Measurements from ENCODE around the gene LRG1. TPM values are rescaled to one million over a fixed set of nuclear protein-coding genes. Genes with fewer than 3 reads are reported as not detected.

Gene LRG1, protein sequence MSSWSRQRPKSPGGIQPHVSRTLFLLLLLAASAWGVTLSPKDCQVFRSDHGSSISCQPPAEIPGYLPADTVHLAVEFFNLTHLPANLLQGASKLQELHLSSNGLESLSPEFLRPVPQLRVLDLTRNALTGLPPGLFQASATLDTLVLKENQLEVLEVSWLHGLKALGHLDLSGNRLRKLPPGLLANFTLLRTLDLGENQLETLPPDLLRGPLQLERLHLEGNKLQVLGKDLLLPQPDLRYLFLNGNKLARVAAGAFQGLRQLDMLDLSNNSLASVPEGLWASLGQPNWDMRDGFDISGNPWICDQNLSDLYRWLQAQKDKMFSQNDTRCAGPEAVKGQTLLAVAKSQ
- total RNA-seq = 14.9 TPM
- long read RNA-seq, transcript LRG1-201 (2 exons, 3,036 nt) = major isoform, 40 of 40 reads
- long read RNA-seq, partial matches to known transcripts = 0 of 40 reads
- long read RNA-seq, other reads (novel, unspliced or antisense) = 0 of 40 reads

- H3K4me1 ChIP-seq = peaks cover 11% of the 10 kb centered on the region
- peaks cover 6% of the 10 kb centered on the region for H3K27me3 ChIP-seq (ENCODE audit: low read depth)
- H3K4me3 ChIP-seq = peak within 1 kb of the TSS; percentile 38
- peaks cover 6% of the 10 kb centered on the region for H3K9me3 ChIP-seq
- DNase-seq (peak; percentile 88), ATAC-seq (peak; percentile 91 to 92)
- TF ChIP-seq, protein P1, sequence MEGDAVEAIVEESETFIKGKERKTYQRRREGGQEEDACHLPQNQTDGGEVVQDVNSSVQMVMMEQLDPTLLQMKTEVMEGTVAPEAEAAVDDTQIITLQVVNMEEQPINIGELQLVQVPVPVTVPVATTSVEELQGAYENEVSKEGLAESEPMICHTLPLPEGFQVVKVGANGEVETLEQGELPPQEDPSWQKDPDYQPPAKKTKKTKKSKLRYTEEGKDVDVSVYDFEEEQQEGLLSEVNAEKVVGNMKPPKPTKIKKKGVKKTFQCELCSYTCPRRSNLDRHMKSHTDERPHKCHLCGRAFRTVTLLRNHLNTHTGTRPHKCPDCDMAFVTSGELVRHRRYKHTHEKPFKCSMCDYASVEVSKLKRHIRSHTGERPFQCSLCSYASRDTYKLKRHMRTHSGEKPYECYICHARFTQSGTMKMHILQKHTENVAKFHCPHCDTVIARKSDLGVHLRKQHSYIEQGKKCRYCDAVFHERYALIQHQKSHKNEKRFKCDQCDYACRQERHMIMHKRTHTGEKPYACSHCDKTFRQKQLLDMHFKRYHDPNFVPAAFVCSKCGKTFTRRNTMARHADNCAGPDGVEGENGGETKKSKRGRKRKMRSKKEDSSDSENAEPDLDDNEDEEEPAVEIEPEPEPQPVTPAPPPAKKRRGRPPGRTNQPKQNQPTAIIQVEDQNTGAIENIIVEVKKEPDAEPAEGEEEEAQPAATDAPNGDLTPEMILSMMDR (IDR thresholded peaks at IDR 0.05) = no peak
- peak within 1 kb of the TSS; percentile 67 for H3K27ac ChIP-seq
- intact Hi-C loops (cut with DNase I) = no loop called here
- no peaks in the 10 kb centered on the region for H3K36me3 ChIP-seq
Measured at GRCh38 chr19:4539693-4540581, at the start of gene LRG1. Gene LRG1 (minus strand): TSS chr19:4540036. CDS start chr19:4540013, 23 bp downstream.

DNA sequence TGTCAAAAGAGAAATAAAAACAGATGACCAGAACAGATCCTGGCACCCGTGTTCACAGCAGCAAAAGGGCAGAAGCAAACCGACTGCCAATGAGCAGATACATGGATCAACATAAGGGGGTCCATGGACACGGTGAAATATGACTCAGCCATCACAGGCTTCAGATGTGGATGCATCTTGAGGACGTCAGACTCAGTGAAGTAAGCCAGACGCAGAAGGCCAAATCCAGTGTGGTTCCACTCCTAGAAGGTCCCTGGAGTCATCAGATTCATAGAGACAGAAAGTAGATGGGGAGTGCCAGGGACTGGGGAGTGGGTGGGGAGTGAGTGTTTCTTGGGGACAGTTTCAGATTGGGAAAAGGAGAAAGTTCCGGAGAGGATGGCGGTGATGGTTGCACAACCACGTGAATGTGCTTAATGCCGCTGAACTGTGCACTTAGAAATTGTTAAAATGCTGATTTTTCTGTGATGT, 48.5 kb upstream of the LRG1 start:
- Histone ChIP-seq H3K36me3 (no peaks in the 10 kb centered on the region), H3K4me3 (no peak overlapping the region), H3K9me3 (no peaks in the 10 kb centered on the region), H3K27me3 (ENCODE audit: low read depth) (peaks cover 65% of the 10 kb centered on the region), H3K4me1 (peaks cover 11% of the 10 kb centered on the region), H3K27ac (no peak overlapping the region)
- DNase-seq (no peak), ATAC-seq (no peak)
- TF ChIP-seq, protein P1 (IDR thresholded peaks at IDR 0.05) = no peak
- intact Hi-C loops (cut with DNase I) = no loop called here

DNA sequence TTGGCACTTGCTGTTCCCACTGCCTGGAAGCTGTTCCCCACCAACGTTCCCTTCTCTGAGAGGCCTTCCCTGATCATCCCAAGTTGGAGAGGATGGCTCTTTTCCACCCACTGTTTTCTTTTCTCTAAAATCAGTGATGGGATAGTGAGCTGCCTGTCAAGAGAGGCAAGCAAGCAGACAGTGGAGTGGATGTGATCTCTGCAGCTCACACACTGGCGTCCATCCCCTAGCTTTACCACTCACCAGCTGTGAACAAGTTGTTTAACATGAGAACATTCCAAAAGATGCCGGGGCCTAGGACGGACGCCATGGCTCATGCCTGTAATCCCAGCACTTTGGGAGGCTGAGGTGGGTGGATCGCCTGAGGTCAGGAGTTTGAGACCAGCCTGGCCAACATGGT, 47.7 kb upstream of the LRG1 start:
- no peak for DNase-seq
- no peak for ATAC-seq
- H3K27me3 ChIP-seq (ENCODE audit: low read depth) = peaks cover 73% of the 10 kb centered on the region
- intact Hi-C loops (cut with DNase I) = no loop called here
- H3K36me3 ChIP-seq = no peaks in the 10 kb centered on the region
- TF ChIP-seq, protein P1 (IDR thresholded peaks at IDR 0.05) = no peak
- H3K4me3 ChIP-seq = no peak overlapping the region
- H3K27ac ChIP-seq = no peak overlapping the region
- H3K9me3 ChIP-seq = no peaks in the 10 kb centered on the region
- H3K4me1 ChIP-seq = peaks cover 11% of the 10 kb centered on the region

- peaks cover 78% of the 10 kb centered on the region for H3K27me3 ChIP-seq (ENCODE audit: low read depth)
Measured at GRCh38 chr19:4586691-4587090, 46.9 kb upstream of the LRG1 start.

DNA sequence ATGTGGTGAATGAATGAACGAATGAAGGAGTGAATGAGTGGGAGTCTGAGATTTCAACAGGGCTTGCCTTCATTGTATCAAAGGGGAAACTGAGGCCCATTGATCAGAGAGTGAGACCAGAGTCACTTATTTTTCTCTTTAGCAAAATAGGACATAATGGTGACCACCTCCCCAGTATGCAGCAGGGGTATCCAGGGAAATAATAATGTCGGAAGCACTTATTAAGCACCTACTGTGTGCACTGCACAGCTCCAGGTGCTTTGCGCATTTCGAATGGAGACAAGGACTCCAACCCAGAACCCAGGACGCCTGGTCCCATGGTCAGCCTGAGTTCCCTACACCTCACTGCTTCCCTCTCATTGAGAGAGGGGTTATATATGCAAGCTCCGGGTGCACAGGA, 46.4 kb upstream of the LRG1 start:
- Histone ChIP-seq H3K4me3 (no peak overlapping the region), H3K4me1 (peaks cover 11% of the 10 kb centered on the region), H3K9me3 (no peaks in the 10 kb centered on the region), H3K27ac (no peak overlapping the region), H3K36me3 (no peaks in the 10 kb centered on the region), H3K27me3 (ENCODE audit: low read depth) (peaks cover 74% of the 10 kb centered on the region)
- no peak for ATAC-seq
- TF ChIP-seq, protein P1 (IDR thresholded peaks at IDR 0.05) = no peak
- intact Hi-C loops (cut with DNase I) = no loop called here
- no peak for DNase-seq

More at GRCh38 chr19:4586691-4587090, 46.9 kb upstream of the LRG1 start:
- no peak for ATAC-seq
- intact Hi-C loops (cut with DNase I) = no loop called here
- TF ChIP-seq, protein P1 (IDR thresholded peaks at IDR 0.05) = no peak
- H3K9me3 ChIP-seq = no peaks in the 10 kb centered on the region
- H3K36me3 ChIP-seq = no peaks in the 10 kb centered on the region
- peaks cover 11% of the 10 kb centered on the region for H3K4me1 ChIP-seq
- DNase-seq = no peak
- no peak overlapping the region for H3K4me3 ChIP-seq
- H3K27ac ChIP-seq = no peak overlapping the region
